Activated T-cell treated with anti-CD3 and anti-CD28 coated beads for 24 hours (primary cell): ENCODE results near the gene AADACL3.
"Not testable (repeated sequence)": the region's sequence is repeated elsewhere in the genome, so short reads cannot be mapped to it uniquely, and the experiment has no call there.

Experiments used
- DNase-seq: peaks from one replicate; pipeline ENCODE4 v3.0.0-alpha.2; 2020; ENCODE audit warnings: low read depth

Gene AADACL3

DNA sequence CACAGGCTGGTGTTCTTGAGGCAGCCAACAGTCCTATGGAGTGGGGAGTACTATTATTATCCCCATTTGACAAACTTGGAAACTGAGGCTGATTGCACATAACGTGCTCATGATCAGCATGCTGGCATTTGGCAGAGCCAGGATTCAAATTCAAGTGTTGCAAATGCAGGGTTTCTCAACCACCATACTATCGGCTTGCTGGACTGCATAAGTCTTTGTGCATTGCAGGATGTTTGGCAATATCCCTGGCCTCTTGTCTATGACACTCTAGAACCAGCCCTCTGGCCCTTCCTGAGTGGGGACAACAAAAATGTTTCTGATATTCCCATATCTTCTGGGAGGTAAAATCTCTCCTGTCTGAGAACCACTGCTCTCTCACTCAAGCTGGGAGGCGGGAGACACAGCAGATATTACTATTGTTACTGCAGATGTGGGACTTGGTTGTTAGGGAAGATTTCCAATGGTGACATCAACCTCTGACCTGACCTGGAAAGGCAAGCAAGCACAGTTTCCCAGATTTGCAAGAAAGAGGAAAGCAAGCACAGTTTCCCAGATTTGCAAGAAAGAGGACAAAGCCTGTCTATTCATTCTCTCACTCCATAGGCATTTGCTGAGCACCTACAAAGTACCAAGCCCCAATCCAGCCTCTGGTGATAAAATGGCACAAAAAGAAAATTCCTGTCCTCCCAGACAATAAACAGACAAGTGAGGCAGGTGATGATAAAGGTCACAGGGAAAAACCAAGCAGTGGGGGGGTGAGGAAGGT lies 1.0 kb upstream of the AADACL3 start:
- no peak for DNase-seq

DNA sequence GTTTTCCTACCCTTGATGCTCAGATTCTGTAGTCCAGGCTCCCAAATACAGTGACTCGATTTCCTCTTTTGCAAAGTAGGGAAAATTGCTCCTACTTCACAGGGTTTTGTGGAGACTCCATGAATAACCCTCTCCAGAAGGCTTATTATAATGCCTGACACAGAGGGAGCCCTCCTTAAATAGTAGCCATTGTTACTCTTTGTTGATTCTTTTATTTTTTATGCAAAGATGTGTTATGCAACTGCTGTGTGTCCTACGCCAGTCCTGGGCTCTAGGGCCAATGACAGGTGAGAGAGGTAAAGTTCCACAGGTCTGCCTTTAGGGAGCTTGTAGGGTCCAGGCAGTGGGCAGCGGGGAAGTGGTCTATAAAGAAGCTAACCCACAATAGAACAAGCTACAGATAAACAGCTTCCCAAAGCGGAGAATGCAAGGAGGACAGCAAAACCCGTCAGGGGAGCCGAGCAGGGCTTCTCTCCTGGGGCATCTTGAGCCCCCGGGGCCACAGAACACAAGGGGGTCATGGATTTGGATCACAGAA lies 1.5 kb downstream of the AADACL3 start:
- DNase-seq = no peak

DNA sequence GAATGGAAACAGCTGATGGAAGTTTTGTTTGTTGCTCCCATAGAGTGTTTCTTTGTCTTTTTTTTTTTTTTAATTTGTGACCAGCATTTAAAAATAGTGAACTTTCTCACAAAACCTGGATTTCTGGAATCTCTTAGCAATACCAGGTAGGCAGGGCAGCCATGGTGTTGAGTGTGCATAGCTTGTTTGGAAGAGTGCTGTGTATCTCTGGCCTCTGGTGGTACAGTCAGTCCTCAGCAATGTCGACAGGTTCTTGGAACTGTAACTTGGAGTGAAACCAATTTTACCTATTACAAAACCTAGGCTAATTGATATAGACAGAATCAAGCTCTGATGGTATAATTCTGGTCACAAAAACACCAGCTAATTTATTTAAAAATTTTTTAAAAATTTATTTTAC lies 6.7 kb downstream of the AADACL3 start:
- DNase-seq = no peak

DNA sequence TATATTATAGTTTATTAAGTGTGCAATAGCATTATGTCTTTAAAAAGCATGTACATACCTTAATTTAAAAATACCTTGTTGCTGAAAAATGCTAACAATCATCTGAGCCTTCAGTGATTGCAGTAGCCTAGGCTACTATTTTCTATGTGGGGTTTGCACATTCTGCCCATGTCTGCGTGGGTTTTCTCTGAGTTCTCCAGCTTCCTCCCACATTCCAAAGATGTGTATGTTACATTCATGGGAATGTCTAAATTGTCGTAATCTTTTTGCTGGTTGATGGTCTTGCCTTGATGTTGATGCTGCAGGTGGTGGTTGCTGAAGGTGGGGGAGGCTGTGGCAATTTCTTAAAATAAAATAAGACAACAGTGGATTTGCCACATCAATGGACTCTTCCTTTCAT lies 12.5 kb downstream of the AADACL3 start:
- no peak for DNase-seq

DNA sequence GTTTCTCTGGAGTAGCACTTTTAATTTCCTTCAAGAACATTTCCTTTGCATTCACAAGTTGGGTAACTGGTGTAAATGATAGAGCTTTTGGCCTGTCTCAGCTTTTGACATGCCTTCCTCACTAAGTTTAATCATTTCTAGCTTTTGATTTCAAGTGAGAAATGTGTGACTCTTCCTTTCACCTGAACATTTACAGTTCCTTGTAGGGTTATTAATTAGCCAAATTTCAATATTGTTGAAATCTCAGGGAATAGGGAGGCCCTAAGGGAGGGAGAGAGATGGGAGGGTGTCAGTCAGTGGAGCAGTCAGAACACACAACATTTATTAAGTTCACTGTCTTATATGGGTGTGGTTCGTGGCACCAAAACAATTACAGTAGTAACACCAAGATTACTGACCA lies 14.2 kb downstream of the AADACL3 start:
- DNase-seq = no peak

DNA sequence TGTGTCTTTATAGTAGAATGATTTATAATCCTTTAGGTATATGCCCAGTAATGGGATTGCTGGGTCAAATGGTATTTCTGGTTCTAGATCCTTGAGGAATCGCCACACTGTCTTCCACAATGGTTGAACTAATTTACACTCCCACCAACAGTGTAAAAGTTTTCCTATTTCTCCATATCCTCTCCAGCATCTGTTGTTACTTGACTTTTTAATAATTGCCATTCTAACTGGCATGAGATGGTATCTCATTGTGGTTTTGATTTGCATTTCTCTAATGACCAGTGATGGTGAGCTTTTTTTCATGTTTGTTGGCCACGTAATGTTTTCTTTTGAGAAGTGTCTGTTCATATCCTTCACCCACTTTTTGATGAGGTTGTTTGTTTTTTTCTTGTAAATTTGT lies 15.2 kb downstream of the AADACL3 start:
- DNase-seq = not testable (repeated sequence)

DNA sequence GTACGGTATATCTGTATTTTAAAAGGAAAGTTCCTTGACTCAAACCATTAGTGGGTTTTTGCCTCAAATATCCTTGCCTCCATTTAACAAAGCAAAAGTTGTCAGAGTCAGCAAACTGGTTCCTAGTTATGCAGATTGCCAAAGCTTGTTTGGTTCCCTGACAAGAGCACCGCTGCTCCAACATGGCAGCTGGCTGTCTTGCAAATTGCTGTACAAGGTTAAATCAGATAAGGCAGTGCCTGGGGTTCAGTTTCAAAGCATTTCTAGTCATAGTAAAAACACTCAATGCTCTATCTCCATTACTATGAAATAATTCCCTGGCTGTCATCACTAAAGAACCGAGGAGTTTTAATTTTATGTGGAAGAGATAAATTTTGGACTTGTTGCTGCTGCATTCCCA lies 18.7 kb downstream of the AADACL3 start:
- DNase-seq = no peak

DNA sequence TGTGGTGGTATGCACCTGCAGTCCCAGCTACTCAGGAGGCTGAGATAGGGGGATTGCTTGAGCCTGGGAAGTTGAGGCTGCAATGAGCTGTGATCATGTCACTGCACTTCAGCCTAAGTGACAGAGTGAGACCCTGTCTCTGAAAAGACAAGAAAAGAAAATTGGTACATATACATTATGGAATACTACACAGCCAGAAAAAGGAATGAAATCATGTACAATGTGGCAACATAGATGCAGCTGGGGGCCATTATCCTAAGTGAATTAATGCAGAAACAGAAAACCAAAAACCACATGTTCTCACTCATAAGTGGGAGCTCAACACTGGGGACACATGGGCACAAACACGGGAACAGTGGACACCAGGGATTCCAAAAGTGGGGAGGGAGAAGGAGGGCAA lies 23.0 kb downstream of the AADACL3 start:
- no peak for DNase-seq

DNA sequence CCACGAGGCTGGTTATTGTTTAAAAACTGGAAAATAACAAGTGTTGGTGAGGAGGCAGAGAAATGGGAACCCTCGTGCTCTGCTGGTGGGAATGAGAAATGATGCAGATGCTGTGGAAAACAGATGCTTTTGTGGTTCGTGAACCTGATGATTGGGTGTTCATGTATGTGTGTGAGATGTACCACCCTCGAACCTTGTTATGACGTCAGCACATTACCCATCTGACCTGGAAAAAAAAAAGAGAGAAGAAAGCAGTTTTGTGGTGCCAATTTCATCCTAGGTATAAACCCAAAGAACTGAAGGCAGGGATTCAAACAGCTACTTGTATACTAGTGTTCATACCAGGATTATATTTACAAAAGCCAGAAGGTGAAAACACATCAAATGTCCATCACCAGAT lies 23.7 kb downstream of the AADACL3 start:
- DNase-seq = no peak

DNA sequence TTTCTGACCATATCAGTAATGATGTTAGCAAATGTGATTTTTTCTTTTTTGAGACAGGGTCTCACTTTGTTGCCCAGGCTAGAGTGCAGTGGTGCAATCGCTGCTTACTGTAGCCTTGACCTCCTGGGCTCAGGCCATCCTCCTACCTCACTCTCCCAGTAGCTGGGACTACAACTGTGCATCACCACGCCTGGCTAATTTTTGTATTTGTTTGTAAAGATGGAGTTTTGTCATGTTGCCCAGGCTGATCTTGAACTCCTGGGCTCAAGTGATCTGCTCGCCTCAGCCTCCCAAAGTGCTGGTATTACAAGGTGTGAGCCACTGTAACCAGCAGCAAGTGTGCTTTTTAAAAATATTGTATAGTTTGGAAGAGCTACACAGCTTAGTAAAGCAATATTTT lies 26.0 kb downstream of the AADACL3 start:
- DNase-seq = no peak

DNA sequence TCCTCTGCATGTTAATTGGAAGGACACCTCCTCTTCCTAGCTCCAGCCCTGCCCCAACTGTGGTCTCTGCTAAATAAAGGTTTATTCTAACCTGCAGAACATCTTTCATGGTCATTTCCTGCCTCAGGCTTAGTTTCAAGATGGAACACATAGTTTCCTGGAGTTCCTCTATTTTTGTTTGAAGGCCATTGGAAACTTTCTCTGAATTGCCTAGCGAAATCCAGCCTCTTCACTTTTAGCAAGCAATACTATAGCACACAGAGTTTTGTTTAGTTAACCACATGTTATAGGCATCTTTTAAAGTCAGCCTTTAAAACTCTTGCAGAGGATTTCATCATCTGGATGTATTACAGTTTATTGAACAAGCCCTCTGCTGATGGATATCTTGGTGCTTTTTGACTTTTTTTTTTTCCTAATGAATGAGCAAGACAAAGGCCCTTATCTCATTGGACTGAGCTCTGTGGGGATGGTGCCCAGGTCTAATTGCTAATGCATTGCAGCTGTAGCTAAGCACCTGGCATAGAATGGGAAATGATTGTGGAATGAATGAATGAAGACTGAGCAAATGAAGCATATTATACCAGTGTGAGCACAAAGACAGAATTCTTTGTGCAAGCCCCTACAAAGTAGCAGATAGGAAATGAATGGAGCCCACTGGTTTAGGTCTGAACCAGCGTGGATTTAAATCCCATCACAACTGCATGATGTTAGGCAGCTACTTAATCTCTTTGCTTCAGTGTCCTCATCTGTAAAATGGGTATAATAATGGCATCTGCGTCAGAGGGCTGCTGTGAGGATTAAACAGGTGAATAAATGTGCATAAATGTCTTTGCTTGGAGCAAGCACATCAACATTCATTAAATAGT lies 29.4 kb downstream of the AADACL3 start:
- no peak for DNase-seq

DNA sequence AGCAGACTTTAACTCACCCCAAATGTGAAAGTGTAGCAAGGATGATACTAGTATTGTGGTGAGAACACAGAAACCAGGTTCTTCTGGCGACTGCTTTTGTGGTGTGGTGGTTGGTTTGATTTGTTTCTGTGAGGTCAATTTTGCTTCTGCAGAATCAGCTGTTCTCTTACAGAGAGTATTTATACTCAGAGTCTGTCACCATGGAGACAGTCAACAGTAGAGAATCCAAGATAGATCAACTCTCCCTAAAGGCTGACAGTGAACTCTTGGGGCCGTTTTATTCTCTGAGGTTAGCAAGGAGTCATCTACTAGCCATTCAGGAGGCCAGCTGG lies 30.0 kb downstream of the AADACL3 start, which contains the start of gene CFAP107:
TSS of gene CFAP107 (plus strand) at position 209 of the 332 bp plus-strand sequence. CDS start 231 bp downstream, outside the sequence.
- no peak for DNase-seq

DNA sequence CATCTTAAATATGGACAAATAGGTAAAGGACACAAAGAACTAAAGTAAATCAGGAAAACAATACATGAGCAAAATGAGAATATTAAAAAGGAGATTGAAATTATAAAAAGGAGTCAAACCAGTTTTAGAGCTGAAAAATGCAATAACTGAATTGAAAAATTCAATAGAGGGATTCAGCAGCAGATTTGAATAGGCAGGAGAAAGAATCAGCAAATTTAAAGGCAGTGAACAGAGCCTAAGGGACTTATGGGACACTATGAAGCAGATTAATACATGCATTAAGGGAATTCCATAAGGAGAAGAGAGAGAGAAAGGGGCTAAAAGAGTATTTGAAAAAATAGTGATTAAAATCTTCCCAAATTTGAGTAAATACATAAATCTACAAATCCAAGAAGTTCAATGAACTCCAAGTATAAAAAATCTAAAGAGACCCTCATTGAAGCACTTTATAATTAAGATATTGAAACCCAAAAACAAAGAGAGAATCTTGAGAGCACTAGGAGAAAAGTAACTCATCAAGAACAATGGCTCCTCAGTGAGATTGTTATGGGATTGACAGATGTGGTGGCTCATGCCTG lies 33.0 kb downstream of the AADACL3 start:
- DNase-seq = no peak

DNA sequence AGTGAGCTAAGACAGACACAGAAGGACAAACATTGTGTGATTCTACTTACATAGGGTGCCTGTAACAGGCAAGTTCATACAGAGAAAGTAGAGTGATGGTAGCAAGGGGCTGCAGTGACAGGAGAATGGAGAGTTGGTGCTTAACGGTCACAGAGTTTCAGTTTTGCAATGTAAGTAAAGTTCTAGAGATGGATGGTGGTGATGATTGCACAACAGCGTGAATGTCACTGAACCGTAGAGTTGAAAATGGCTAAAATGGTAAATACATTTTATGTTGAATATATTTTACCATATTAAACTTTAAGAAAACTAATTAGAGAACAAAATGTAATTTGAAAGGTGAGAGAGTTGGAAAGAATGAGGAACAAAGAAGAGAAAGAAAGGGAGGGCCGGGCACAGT lies 38.8 kb downstream of the AADACL3 start:
- no peak for DNase-seq

DNA sequence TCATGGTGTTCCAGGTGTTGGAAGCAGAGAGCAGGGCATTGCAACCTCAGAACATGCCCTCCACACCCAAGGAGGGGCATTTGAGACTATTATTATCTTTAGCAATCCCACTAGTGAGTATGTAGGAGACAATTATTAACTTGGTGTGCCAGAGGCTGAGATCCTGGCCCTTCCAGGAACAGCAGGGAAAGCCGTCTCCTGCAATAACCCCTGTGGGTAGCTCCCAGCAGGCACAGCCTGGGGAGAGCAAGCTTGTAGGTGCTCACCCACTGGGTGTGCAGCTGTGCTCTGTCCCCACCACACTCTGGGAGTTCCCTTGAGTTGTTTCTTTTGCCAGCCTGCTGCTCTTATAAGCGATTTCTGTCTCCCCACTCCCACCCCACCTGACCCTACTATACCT lies 40.4 kb downstream of the AADACL3 start:
- no peak for DNase-seq

DNA sequence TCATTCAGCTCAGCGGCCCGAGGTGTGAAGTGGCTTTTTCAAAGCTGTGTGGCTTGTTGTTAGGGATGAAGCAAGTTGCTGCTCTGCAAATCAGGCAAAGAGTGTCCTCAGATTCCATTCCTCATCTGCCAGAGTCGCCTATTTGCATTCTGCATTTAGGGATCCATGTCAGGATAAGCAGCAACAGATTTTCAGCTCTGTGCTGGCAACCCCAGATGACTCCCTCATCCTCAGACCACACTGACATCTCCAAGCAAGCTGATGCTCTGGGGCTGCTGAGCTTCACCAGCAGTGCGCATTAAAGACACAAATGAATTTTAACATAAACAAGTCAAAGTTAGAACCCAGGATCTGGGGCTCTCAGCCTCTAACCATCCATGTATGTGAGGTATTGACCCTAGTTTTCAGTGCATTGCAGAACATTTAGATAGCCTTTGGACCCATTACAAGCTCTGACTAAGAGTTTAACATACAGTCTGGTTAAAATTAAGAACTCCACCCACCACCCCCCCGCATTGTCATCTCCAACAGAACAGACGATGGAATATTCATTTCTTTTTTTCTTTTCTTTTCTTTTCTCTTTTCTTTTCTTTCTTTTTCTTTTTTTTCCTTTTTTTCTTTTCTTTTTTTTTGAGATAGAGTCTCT lies 41.0 kb downstream of the AADACL3 start:
- DNase-seq = no peak

DNA sequence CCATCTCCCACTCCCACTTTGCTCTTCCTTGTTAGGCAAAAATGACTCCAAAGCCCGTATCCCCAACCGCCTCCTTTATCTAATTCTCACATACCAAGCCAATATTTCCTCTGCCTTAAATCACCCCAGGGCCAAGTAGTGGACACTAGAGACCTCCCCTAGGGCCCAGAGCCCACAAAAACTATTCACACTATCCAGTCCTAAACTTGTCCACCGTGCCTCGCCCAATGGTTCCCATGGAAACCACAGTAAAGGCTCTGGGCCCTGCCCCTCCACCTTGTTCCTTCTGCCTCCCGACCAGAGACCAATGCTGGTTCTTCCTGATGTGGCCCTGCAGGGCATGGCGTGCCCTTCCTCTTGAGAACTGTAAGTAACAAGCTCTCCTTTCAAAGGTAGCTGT lies 41.9 kb downstream of the AADACL3 start:
- DNase-seq = no peak

DNA sequence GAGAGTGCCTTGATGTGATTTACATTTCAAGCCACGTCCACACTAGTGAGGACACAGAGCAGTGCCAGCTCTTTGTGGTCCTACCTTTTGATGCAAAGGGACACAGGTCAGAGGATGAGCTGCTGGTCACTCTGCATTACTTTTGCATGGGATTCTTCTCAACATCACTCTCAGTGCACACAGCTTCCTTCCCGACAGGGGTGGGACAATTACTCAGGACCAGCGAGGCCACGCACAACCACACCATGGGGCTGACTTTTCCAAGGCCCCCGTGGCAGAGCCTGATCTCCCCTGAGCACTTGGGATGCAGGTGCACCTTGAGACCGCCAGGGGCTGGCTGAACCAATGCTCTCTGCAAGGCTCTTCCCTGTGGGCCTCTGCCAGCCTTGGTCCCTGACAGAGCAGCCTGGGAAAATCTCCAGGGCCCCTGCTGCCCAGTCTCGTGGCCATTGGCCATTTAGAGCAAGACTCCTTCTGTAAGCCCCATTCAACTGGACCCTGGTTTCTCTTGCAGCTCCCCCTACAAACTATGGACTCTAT lies 44.4 kb downstream of the AADACL3 start:
- no peak for DNase-seq

DNA sequence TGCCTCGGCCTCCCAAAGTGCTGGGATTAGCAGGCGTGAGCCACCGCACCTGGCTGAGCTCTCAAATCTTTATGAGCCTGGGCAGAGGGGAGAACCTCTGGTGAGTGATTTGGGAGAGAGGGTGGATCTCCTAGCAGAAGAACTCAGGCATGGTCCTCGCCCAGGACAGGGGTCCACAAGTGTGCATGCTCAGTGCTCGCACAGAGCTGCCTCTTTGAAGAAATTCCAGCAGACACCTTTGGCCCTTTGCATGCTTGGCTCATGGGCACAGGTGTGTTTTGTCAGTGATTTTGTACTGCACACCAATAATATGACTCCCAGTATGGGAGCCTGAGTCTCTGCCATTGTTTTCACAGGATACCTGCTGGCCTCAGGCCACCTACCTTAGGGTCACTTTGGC lies 45.9 kb downstream of the AADACL3 start:
- DNase-seq = no peak

DNA sequence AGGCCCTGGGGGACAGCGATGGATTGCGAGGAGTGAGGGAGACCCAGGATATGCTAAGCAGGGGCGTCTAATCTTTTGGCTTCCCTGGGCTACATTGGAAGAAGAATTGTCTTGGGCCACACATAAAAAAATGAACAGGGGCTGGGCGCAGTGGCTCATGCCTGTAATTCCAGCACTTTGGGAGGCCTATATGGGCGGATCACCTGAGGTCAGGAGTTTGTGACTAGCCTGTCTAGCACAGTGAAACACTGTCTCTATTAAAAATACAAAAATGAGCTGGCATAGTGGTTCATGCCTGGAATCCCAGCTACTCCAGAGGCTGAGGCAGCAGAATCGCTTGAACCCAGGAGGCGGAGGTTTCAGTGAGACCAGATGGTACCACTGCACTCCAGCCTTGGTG lies 46.9 kb downstream of the AADACL3 start:
- DNase-seq = no peak

DNA sequence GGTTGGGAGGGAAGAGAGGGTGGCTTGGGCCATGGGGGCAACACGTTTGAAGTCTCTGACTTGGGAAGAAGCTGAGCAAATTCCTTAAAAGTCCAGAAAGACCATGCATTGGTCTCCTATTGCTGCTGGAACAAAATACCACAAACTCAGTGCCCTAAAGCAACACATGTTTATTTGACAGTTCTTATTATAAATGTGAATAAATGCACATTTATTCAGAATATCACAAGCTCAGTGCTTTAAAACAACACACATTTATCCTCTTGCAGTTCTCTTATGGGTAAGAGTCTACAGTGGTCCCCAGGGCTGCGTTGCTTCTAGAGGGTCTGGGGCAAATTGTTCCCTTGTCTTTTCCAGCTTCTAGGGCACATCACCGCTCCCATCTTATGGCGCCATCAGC lies 47.6 kb downstream of the AADACL3 start:
- no peak for DNase-seq

DNA sequence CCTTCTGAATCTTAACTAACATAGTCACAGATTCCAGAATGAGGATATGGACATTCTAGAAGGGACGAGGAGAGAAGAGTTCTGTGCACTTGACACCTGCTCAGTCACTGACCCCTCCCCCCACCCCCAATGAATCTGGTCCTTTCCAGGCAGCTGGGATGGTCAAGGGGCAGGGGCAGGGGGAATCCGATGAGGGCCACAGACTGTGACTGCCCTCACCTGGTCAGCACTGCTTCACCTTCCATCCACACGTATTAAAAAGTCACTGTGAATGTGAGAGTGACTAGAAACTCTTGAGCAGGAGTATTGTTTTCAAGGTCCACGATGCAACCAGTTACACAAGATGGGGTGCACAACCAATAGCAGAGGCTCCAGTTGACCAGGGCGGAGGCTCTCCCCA lies 48.1 kb downstream of the AADACL3 start:
- no peak for DNase-seq
